Measurements from ENCODE around the gene PRR18.

DNA sequence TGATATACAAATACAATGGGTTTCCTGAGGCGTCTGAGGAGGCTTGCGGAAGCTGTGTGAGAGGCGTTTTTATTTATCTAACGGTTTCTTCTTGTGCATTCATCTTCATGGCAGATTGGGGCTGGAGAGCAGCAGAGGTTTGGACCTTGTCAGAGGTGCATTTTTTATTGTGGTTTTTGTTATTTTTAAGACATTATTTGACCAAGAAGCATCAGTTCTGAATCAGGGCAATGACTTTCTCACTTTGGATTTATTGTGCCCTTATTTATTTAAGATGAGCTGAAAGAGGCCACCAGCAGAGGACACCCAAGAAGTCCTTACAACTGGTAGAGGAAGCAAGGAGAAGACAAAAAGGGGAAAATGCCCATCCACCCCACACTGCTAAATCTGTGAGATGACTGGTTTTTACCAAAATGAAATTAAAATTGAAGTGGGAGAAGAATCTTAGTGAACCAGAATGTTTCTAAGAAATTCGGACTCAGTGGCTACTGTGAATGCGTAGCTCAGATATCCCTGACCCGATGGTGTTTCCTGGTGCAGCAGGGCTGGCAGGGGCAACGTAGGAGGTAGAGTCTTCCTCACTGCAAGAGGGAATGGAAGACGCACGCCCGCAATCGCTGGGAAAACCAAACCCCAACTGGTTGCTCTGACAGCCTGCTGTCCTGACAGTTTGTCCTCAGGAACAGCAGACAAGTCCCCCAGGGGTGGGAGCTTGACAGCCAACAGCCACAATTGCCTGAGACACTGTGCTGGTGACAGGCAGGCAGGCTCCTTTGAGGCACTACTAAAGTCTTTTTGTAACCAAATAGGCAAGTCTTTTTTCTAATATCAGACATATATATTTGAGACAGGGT, 14.2 kb downstream of the PRR18 start:
- TF ChIP-seq CTCF (IDR thresholded peaks at IDR 0.05) (no peak), POLR2AphosphoS5 (IDR thresholded peaks at IDR 0.05) (no peak), POLR2A (IDR thresholded peaks at IDR 0.05) (no peak)
